Stimulated activated CD4-positive, alpha-beta T cell treated with anti-CD3 and anti-CD28 coated beads, Interleukin-15, amount 100 ng/mL, for 24 hours (primary cell): Measurements from ENCODE around the gene ORM1.
A peak's percentile ranks its signal among the peaks of the same experiment; 100 is the strongest.
"Not testable (repeated sequence)": the region's sequence is repeated elsewhere in the genome, so short reads cannot be mapped to it uniquely, and the experiment has no call there.

Experiments
- DNase-seq: peaks from one replicate; pipeline ENCODE4 v3.0.0-alpha.2; 2020

Gene ORM1

DNA sequence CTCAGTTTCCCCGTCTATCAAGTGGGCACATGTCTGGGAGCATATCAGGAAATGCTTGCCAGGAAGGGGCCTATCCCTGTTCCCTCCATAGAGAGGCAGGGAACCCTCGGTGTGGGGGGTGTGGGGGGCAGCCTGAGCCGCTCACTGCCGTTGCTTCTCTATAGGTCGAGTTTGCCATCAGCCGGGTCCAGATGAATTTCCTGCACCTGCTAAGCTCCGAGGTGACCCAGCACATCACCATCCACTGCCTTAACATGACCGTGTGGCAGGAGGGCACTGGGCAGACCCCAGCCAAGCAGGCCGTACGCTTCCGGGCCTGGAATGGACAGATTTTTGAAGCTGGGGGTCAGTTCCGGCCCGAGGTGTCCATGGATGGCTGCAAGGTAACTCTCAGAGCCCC, 13.8 kb upstream of the ORM1 start:
- no peak for DNase-seq

DNA sequence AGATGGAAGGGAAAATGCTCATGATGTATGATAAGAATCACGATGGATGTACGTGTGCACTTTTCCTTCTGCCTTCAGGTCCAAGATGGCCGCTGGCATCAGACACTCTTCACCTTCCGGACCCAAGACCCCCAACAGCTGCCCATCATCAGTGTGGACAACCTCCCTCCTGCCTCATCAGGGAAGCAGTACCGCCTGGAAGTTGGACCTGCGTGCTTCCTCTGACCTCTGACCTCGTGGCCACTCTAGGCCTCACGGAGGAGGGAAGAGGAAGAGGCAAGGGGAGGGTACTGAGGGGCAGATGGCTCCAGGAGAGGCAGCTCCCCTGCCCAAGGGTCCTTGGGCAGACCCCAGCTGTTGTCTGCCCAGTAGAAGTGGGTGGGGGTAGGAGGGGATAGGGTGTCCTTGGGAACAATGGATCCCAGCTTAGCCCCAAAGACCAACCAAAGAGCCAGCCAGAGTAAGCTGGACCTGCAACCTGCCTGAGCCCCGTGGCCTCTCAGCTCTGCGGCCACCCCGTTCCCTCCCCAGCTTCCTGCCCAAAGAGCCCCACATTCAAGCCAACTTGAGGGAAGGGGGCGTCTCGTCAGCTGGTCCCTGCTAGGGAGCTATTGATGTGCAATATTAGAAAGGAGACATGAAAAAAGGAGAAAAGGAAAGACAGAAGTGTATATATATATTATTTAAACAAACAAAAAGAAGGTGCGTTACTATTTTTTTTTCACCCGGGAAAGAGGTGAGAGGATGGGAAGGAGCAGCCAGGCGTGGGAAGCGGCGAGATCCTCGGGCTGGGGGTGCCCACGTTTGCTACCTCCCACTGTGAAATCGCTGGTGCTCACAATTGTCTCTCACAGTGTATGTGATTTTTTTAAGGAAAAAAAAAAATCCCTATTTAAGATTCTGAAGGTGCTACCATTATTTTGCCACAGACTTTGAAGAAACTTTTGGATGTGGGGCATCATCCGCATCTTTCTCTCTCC, 12.1 kb upstream of the ORM1 start:
- no peak for DNase-seq

DNA sequence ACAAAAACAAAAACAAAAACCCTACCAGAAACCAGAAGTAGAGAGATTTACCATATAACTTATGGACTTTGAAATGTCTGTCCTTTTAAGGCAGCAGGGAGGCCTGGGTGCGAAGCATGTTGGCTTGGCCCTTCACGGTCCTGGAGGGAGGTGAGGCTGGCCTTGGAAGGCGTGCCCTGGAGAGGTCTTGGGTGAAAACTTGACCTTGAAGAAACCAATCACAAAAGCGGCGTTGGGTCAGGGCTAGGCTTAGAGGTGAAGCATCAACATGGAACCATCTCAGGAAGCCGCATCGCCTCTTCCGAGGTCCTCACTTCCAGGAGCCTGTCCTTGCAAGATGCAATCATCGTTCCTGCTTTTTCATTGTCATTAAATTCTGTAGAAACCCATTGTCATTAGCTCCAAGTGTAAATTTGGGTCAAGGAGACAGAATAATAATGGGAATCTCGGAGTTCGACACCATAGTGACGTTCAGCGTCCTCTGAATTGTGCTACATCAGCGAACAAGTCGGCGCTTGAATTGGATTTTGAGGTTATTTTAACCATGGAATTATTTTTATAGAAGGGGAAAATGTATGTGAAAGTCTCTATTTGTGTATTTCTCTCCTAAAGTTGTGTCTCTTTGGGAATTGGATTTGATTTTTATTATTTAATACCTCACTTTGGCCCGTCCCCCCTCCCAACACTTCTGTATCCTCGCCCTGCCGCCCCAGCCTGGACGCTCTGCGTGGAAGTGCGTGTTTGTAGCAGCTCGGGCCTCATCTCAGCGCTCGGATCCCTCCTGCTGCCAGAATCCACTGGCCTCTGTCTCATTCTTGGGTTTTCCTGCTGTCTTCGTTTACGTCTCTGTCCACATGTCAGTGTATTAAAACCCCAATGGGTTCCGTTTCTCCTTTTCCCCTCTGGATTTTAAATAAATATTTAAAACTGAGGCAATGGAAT, 11.1 kb upstream of the ORM1 start:
- DNase-seq, result no peak

DNA sequence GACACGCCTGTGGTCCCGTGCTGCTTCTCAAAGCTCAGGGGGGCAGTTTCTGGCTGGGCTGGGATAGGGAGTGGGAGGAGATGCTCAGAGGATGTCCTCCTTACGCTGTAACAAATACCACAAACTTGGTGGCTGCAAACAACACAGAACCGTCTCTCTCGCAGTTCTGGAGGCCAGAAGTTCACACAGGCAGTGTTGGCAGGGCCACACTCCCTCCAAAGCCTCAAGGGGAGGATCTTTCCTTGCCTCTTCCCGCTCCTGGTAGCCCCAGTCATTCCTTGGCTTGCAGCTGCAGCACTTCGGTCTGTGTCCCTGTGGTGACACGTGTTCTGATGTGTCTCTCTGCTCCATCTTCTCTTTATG, 10.4 kb upstream of the ORM1 start:
- no peak for DNase-seq

DNA sequence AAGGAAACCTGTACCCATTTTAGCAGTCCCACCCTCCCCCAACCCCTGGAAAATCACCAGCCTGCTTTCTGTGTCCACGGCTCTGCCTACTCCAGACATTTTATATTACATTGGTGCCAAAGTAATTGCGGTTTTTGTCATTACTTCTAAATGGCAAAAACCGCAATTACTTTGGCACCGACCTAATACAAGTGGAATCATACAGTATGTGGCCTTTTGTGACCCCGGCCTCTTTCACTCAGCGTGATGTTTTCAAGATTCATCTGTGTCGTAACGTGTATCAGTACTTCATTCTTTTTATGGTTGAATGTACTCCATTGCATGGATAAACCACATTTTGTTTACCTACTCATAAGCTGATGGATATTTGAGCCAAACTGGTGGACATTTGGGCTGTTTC, 9.7 kb upstream of the ORM1 start:
- no peak for DNase-seq

DNA sequence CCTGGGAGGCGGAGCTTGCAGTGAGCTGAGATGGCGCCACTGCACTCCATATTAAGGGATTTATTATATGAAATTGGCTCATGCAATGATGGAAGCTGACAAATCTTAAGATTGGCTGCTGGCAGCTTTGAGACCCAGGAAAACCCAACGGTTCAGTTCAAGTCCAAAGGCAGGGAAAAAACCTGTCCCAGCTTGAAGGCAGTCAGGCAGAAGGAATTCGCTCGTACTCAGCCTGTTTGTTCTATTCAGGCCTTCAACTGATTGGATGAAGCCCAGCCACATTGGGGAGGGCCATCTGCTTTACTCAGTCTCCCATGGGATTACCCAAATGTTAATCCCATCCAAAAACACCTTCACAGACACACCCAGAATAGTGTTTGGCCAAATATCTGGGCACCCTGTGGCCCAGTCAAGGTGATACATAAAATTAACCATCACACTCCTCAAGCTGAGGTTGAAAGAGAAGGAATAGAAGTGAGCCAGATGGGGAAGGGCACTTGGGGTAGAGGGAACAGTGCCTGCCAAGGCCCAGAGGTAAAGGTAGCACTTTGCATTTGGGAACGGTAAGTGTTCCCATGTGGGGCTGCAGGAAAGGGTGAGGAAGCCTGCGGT, 8.5 kb upstream of the ORM1 start:
- no peak for DNase-seq

DNA sequence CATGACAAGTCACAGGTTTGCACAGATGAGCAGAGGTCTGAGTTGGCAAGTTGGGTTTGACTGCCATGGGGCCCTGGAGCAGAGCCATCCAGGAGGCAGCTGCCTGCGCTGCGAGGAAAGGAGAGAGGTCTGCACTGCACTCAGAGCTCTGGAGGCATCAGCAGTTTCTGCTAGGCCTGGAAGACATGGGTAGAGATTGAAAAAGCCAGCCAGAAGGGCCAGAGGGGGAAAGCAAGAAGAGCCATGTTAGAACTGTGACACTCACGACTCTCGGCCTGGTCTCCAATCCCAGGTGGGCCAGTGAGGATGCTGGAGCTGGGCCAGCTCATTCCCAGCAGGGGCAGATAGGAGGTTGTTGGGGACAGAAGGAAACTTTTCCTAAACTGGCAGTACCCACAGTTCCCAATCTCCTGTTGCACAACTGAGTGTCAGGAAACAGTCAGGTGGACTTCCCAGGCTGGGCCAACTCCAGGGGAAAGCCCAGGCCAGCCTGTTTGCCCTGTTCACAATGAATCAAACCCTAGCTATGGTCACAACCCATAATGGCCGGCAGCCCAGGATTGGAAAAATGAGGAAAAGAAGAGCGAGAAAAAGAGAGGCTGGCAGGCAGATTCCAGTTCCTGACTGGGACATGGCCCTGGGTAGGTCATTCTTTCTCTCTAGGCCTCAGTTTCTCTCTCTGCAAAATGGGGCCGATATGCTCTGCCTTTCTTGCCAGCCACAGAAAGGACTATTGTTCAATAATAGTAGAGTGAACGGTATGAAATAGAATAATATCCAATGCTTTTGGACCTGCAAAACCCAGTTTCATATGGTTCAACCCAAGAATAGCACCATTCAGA, 7.8 kb upstream of the ORM1 start:
- no peak for DNase-seq

DNA sequence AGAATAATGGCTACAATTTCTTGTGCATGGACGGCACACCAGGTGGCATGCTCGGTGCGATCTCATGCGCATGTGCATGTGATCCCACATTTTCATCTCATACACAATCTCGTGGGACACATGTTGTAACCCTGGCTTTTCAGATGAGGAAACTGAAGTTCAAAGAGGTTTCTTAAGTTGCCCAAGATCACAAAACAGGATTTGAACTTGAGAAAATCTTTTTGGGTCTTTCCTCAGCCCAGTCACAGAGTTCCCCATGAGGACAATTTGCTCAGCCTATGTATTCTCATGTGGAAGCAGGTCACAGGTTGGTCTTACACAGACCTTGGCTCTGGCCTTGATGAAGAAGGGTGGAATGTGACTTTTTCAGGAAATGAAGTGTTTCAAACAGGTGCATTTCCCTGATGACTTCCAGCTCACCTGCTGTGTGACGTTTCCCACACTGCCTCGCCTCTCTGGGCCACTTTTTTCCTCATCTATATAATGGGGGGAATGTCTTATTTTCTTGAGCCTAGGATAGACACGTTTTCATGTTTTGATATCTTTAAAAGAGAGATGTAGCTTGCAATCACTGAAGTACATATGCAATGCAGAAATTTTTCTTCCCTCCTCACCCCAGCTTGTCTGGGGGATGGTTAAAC, 7.1 kb upstream of the ORM1 start:
- DNase-seq, result no peak

DNA sequence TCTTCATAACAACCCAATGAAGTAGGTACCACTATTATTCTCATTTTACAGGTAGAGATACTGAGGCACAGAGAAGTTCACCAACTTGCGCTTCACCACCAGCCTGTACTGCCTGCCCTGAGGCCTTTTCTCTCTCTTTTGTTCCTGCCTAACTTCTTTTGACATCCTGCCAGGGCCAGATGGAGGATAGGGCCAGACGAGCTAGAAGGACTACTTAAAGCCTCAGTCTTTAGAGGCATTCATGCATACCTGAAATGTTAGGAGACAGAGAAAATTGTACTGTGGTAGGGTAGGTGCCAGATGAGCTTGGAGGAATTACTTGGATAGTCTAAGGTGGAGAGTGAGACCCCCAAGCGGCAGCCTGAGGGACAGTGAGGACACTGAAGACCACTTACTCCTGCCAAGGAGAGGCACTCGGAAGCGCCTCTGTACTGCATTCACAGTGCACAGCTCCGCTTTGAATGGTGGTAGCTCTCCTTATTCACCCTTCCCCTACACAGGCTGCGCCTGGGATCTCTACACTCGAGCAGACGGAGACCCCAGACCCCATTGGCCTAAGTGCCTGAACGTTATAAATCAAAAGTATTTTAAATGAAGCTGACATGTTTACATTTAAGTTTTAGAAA, 6.2 kb upstream of the ORM1 start:
- no peak for DNase-seq

DNA sequence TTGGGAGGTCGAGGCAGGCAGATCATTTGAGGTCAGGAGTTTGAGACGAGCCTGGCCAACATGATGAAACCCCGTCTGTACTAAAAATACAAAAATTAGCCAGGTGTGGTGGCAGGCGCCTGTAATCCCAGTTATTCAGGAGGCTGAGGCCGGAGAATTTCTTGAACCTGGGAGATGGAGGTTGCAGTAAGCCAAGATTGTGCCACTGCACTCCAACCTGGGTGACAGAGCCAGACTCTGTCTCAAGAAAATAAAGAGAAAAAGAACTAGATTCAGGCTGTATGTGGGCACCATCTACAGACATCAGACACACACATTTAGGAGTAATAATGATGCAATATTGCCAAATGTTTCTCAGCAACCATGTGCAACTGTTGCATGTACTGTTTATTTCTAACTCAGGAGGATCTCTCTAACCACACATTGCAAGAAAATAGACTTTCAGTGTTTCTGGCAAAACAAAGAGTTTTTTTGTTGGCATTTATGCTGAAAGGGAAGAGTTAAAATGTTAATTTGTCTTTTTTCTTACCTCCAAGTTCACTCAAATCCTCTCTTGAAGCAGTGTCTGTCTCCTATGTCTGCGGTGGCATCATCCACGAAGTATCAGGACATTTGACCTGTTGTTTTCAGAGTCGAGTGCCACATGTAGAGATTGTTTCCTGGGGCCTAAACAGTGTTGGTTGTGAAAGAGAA, 5.1 kb upstream of the ORM1 start:
- no peak for DNase-seq

DNA sequence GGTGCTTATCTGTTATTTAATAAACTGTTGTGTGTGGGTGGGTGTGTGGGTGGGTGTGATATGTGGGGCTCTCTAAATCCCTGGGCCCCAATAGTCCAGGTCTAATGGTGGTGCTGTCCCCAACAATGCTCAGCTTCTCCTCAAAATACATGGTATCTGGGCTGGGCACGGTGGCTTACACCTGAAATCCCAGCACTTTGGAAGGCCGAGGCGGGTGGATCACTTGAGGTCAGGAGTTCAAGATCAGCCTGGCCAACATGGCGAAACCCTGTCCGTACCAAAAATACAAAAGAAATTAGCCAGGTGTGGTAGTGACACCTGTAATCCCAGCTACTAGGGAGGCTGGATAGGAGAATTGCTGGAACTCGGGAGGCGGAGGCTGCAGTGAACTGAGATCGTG, 4.5 kb upstream of the ORM1 start:
- DNase-seq, result no peak

DNA sequence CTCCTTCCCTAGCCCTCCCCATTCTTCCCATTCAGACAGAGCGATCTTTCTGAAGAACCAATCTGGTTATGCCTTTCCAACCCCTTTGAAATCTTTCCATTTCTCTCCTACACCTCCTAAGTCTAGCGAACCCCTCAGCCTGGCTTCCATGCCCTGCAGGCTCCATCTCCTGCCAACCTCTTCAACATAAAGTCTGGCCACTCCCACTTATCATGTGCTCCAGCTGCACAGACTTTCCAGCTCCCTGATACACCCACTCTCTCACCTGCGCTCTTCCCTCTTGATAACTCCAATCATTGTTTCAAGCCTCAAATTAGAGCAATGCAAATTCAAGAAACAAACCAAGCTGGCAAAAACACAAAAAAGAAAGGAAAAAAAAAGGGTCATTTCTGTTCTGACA, 3.8 kb upstream of the ORM1 start:
- DNase-seq, result no peak

DNA sequence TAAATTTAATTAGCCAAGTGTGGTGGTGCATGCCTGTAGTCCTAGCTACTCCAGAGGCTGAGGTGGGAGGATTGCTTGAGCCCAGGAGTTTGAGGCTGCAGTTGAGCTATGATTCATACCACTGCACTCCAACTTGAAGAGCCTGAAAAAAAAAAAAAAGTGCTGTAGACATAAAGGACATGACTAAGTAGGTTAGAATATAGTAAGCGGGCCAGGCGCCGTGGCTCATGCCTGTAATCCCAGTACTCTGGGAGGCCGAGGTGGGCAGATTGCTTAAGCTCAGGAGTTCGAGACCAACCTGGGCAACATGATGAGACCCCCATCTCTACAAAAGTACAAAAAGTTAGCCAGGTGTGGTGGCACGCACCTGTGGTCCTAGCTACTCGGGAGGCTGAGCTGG, 2.2 kb upstream of the ORM1 start:
- not testable (repeated sequence) for DNase-seq

DNA sequence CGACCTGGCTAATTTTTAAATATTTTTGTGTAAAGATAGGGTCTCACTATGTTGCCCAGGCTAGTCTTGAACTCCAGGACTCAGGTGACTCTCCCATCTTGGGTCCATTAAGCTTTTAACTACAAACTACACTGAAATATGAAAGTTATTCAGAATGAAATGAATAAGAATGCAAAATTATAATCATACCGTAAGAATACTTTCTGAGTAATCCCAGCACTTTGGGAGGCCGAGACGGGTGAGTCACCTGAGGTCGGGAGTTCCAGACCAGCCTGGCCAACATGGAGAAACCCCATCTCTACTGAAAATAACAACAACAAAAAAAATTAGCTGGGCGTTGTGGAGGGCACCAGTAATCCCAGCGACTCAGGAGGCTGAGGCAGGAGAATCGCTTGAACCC, 1.1 kb upstream of the ORM1 start:
- peak; percentile 58 for DNase-seq

DNA sequence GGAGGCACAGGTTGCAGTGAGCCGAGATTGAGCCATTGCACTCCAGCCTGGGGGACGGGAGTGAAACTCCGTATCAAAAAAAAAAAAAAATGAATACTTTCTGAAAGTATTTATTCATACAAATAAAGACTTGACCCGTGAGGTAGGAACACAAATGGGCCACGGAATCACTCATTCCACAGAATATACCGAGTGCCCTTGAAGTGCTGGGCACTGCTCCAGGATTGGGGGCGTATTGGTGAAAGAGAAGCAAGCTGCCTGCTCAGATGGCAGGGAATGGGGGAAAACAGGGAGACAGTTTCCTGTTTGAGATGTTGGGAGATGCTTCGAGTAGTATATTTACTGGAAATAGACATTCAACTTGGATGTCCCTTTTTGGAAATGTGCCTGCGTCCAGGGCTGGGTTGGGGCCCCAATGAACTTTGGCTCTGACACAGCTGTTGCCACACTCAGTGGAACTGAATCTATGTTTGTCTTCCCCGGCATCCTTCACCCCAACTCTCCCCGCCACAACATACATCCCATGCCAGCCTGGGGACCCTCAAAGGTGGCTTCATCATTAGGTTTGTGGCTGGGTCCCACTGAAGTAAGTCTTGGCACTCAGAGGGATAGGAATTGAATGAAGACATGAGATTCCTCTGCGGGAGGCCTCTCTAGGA, 609 bp upstream of the ORM1 start:
- DNase-seq, result not testable (repeated sequence)

DNA sequence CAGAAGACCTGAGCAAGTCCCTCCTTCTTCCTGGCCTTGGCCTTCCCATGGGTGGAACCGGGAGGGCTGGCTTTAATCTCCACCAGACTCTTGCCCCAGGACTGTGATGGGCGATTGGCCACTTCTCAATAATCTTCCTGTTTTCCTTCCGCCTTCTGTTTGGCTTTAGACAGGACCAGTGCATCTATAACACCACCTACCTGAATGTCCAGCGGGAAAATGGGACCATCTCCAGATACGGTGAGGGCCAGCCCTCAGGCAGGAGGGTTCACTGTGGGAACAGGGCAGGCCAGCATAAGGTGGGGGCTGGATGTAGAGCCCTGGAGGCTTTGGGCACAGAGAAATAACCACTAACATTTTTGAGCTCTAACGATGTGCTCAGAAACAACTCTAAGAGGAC, 951 bp downstream of the ORM1 start:
- DNase-seq, result not testable (repeated sequence)

DNA sequence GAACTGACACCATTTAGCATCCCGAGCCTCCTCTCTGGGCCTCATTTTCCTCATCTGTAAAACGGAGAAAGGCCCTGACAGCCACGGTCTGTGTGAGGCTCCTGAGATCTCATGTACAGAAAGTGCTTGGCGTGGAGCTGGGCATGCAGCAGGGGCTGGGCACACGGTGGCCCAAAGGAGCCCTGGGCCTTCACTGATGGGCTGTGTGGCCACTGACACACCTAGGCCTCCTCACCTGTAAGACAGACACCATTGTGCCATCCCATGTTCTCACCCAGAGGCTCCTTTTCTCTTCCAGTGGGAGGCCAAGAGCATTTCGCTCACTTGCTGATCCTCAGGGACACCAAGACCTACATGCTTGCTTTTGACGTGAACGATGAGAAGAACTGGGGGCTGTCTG, 1.6 kb downstream of the ORM1 start:
- DNase-seq, result no peak

DNA sequence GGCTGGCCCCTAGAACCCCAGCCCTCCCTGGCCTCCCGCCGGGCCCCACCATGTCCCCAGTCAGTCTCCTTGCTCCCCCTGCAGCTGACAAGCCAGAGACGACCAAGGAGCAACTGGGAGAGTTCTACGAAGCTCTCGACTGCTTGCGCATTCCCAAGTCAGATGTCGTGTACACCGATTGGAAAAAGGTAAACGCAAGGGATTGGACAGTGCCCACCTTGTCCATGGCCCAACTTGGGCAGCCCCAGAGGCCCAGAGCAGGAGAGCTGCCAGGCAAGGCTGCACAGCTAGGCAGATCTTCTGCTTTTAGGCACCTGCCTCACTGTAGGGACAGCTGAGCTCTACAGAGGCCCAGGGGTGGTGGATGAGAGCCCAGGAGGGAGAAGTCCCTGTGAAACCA, 2.1 kb downstream of the ORM1 start:
- DNase-seq, result not testable (repeated sequence)

DNA sequence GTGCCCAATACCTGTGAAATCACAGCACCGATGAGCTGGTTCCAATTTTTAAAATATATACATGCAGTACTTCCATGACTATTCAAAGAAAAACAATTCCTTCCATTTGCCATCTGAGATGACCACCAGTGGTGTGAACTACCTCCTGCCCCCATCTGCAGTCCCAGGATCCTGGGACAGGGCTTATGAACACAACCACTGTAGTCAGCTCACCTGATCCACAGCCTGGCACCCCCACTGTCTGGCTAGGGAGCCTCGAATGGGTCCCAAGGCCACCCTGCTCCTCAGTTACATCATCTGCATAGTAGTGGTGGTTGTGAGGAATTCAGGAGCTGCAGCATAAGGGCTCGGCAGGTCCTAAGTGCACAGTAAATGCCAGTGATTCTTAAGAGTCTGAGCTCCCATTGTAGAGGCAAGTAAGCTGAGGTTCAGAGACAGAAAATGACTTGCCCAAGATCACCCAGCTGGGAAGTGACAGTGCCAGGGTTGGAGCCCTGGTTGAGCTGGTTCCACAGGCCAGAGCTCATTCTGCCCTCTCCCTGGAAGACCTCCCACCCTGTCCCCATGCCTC, 2.9 kb downstream of the ORM1 start:
- DNase-seq, result not testable (repeated sequence)

DNA sequence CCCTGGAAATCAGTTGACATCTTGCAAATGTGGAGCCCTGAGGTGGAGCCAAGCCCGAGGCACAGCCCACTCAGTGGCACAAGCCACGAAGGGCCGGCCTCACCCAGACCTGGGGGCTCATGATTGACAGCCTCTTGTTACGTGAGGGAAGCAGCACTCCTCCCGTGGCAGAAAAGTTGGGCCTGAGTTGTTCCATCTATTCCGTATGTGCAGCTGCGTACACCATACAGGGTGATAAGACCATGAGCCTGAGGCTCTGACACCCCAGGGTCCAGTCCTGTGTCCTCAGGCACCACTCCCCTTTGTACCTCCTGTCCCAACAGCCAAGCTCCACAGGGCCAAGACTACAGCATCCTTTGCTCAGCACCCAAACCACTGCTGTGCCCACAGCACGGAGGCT, 4.9 kb downstream of the ORM1 start:
- DNase-seq, result no peak
